ENCODE measurements around the gene SPATA1.

DNA sequence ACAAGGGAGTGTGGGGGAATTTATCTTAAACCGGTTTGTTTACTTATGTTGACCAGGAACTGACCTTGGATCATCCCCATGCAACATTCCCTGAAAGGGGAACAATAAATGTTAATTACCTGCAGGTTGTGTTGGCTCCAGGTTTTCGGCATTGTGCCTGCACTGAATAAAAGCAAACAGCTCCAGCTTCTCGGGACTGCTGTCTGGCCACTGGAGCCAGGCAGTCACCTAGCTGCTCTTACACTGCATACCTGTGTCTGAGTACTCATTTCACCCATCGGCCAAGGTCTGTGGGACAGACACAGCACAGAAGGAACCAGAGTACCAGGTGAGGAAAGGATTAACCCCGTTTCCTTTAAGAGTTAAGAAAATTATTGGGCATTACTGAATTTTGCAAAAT lies 100.8 kb downstream of the SPATA1 start:
- TF ChIP-seq, protein P1, sequence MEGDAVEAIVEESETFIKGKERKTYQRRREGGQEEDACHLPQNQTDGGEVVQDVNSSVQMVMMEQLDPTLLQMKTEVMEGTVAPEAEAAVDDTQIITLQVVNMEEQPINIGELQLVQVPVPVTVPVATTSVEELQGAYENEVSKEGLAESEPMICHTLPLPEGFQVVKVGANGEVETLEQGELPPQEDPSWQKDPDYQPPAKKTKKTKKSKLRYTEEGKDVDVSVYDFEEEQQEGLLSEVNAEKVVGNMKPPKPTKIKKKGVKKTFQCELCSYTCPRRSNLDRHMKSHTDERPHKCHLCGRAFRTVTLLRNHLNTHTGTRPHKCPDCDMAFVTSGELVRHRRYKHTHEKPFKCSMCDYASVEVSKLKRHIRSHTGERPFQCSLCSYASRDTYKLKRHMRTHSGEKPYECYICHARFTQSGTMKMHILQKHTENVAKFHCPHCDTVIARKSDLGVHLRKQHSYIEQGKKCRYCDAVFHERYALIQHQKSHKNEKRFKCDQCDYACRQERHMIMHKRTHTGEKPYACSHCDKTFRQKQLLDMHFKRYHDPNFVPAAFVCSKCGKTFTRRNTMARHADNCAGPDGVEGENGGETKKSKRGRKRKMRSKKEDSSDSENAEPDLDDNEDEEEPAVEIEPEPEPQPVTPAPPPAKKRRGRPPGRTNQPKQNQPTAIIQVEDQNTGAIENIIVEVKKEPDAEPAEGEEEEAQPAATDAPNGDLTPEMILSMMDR (IDR thresholded peaks at IDR 0.05): no peak
- no peak for TF ChIP-seq POLR2A (IDR thresholded peaks at IDR 0.05)

Data from Peyer's patch (tissue), 4 donors.